Measurements from ENCODE around the gene LARP4B. TPM values are rescaled to one million over a fixed set of nuclear protein-coding genes. Genes with fewer than 3 reads are reported as not detected.

LARP4B gene
- total and polyA plus RNA-seq, 4 donors = 5.5 to 20.4 (median 12.1) TPM

DNA sequence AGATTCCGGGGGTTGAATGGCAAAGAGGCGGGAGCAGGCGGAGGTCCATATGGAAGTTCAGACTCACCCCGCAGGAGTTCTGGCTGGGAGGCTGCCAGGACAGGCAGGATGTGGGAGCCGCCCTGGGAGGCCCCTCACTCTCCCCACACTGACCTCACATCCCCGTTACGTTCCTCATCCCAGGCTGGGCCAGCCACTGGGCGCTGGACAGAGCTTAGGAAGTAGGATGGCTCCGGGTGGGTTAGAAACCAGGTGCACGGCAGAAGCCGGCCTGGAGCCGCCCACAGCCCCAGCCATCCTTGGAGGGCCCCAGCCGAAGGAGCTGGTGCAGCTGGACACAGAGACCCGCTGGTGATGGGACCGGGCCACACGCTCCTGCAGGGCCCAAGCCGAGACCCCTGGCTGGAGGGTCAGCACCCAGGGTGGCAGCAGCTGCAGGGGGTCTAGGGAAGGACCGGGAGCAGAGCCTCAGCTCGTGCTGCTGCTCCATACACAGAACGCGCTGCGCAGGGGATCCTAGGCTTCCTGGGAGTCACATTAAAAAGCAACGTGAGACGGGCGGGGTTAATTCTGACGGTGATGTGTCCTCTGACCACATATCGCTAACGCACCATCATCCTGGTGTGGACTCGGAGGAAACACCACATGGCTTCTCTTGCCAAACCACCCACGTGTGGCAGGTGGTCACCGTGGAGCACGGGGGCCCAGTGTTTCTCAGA is 143.4 kb downstream of the LARP4B start:
- H3K36me3 ChIP-seq (ENCODE audit: control insufficient read depth in 4 of 4, insufficient read depth in 3 of 4, low read depth in 1 of 4, low read length in 3 of 4) = no peaks in the 10 kb centered on the region
- H3K9ac ChIP-seq (ENCODE audit: low read depth in 1 of 2, low read length in 2 of 2) = no peak overlapping the region
- peaks cover 2 to 19% (median 12%) of the 10 kb centered on the region in 4 donors for H3K4me1 ChIP-seq (ENCODE audit: control insufficient read depth in 4 of 4, insufficient read depth in 4 of 4, low read length in 3 of 4)
- H3K9me3 ChIP-seq (ENCODE audit: control insufficient read depth in 4 of 4, low read length in 3 of 4) = no peaks in the 10 kb centered on the region
- no peak overlapping the region for H3K27ac ChIP-seq (ENCODE audit: low read depth in 1 of 2, low read length in 2 of 2)
- H3K27me3 ChIP-seq (ENCODE audit: control insufficient read depth in 4 of 4, insufficient read depth in 4 of 4, low read length in 3 of 4) = no peaks in the 10 kb centered on the region
- 88% methylated on average over 32 of the region's 32 CpGs for WGBS
- no peak for DNase-seq (ENCODE audit: low spot score)
- no peak overlapping the region for H3K4me3 ChIP-seq (ENCODE audit: low read depth in 1 of 3, low read length in 3 of 3)
- TF ChIP-seq, protein P1, sequence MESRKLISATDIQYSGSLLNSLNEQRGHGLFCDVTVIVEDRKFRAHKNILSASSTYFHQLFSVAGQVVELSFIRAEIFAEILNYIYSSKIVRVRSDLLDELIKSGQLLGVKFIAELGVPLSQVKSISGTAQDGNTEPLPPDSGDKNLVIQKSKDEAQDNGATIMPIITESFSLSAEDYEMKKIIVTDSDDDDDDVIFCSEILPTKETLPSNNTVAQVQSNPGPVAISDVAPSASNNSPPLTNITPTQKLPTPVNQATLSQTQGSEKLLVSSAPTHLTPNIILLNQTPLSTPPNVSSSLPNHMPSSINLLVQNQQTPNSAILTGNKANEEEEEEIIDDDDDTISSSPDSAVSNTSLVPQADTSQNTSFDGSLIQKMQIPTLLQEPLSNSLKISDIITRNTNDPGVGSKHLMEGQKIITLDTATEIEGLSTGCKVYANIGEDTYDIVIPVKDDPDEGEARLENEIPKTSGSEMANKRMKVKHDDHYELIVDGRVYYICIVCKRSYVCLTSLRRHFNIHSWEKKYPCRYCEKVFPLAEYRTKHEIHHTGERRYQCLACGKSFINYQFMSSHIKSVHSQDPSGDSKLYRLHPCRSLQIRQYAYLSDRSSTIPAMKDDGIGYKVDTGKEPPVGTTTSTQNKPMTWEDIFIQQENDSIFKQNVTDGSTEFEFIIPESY (IDR thresholded peaks at IDR 0.05) = no peak
- TF ChIP-seq SP1 (IDR thresholded peaks at IDR 0.05) (no peak), YY1 (IDR thresholded peaks at IDR 0.05) (no peak), NR2F2 (IDR thresholded peaks at IDR 0.05) (no peak), JUND (IDR thresholded peaks at IDR 0.05) (no peak), TAF1 (conservative IDR thresholded peaks at IDR 0.05) (no peak), RAD21 (IDR thresholded peaks at IDR 0.05) (no peak), GABPA (IDR thresholded peaks at IDR 0.05 in 1 of 2, conservative IDR thresholded peaks at IDR 0.05 in 1 of 2) (no peak), RXRA (IDR thresholded peaks at IDR 0.05) (no peak), FOXA2 (IDR thresholded peaks at IDR 0.05) (no peak), FOXA1 (IDR thresholded peaks at IDR 0.05) (no peak), HNF4A (conservative IDR thresholded peaks at IDR 0.05) (no peak), EGR1 (IDR thresholded peaks at IDR 0.05; ENCODE audit: low read depth in 2 of 2) (no peak), HNF4G (IDR thresholded peaks at IDR 0.05) (no peak)
- TF ChIP-seq, protein P2, sequence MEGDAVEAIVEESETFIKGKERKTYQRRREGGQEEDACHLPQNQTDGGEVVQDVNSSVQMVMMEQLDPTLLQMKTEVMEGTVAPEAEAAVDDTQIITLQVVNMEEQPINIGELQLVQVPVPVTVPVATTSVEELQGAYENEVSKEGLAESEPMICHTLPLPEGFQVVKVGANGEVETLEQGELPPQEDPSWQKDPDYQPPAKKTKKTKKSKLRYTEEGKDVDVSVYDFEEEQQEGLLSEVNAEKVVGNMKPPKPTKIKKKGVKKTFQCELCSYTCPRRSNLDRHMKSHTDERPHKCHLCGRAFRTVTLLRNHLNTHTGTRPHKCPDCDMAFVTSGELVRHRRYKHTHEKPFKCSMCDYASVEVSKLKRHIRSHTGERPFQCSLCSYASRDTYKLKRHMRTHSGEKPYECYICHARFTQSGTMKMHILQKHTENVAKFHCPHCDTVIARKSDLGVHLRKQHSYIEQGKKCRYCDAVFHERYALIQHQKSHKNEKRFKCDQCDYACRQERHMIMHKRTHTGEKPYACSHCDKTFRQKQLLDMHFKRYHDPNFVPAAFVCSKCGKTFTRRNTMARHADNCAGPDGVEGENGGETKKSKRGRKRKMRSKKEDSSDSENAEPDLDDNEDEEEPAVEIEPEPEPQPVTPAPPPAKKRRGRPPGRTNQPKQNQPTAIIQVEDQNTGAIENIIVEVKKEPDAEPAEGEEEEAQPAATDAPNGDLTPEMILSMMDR (IDR thresholded peaks at IDR 0.05; ENCODE audit: low read depth, low read length, missing input control) = no peak
- TF ChIP-seq, protein P3, sequence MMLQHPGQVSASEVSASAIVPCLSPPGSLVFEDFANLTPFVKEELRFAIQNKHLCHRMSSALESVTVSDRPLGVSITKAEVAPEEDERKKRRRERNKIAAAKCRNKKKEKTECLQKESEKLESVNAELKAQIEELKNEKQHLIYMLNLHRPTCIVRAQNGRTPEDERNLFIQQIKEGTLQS (IDR thresholded peaks at IDR 0.05) = no peak
- TF ChIP-seq, protein P4, sequence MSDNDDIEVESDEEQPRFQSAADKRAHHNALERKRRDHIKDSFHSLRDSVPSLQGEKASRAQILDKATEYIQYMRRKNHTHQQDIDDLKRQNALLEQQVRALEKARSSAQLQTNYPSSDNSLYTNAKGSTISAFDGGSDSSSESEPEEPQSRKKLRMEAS (IDR thresholded peaks at IDR 0.05) = no peak
- TF ChIP-seq, protein P5, sequence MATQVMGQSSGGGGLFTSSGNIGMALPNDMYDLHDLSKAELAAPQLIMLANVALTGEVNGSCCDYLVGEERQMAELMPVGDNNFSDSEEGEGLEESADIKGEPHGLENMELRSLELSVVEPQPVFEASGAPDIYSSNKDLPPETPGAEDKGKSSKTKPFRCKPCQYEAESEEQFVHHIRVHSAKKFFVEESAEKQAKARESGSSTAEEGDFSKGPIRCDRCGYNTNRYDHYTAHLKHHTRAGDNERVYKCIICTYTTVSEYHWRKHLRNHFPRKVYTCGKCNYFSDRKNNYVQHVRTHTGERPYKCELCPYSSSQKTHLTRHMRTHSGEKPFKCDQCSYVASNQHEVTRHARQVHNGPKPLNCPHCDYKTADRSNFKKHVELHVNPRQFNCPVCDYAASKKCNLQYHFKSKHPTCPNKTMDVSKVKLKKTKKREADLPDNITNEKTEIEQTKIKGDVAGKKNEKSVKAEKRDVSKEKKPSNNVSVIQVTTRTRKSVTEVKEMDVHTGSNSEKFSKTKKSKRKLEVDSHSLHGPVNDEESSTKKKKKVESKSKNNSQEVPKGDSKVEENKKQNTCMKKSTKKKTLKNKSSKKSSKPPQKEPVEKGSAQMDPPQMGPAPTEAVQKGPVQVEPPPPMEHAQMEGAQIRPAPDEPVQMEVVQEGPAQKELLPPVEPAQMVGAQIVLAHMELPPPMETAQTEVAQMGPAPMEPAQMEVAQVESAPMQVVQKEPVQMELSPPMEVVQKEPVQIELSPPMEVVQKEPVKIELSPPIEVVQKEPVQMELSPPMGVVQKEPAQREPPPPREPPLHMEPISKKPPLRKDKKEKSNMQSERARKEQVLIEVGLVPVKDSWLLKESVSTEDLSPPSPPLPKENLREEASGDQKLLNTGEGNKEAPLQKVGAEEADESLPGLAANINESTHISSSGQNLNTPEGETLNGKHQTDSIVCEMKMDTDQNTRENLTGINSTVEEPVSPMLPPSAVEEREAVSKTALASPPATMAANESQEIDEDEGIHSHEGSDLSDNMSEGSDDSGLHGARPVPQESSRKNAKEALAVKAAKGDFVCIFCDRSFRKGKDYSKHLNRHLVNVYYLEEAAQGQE (IDR thresholded peaks at IDR 0.05) = no peak
